Activated naive CD4-positive, alpha-beta T cell treated with anti-CD3 and anti-CD28 coated beads, Interleukin-2, amount 50 U/mL, for 72 hours (primary cell): ENCODE results near the gene FFAR4. TPM values are rescaled to one million over a fixed set of nuclear protein-coding genes. Genes with fewer than 3 reads are reported as not detected.

Source experiments
- ATAC-seq, 2 donors: fragments of 150-1000 bp; cut with Tn5 transposase; 2 replicates each; pipeline ENCODE4 v1.10.0; 2021; ENCODE audit warnings: mild to moderate bottlenecking in 2 of 2, moderate library complexity in 2 of 2
- DNase-seq, 2 donors: peaks; one replicate each; pipeline ENCODE4 v3.0.0; 2021 to 2022; ENCODE audit warnings: low spot score in 2 of 2
- H3K27ac Mint-ChIP-seq, 2 donors: one replicate each; pipeline ENCODE4 v1.8.0; 2022; ENCODE audit warnings: mild to moderate bottlenecking in 2 of 2, mixed read lengths in 2 of 2
- H3K36me3 Mint-ChIP-seq, 2 donors: one replicate each; pipeline ENCODE4 v1.8.0; 2022; ENCODE audit warnings: mixed read lengths in 2 of 2
- H3K9me3 Mint-ChIP-seq, 2 donors: one replicate each; pipeline ENCODE4 v1.8.0; 2022; ENCODE audit warnings: mixed read lengths in 2 of 2
- total RNA-seq, 2 donors: library from RNA; stranded (reverse); gene quantifications; one replicate each; pipeline ENCODE4 v1.2.3, GENCODE V29; 2022

The FFAR4 gene
- total RNA-seq, 2 donors from 2014 or later: not detected

DNA sequence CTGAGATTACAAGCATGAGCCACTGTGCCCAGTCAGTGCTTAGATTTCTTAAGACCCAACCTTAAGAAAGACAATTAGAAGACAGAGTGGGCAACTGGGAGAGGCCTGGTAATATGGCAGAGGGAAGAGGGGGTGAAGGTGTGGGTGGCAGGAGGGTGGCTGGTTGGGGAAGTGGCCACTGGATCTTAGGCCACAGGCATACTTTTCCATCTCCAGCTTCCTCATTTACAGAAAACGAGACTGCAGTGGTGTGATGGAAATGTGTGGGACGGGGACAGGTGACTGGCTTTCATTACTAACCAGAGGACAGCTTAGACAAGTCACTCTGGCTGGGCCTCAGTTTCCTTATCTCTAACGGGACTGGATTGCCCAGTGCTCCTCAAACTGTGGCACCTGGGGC is 1.0 kb upstream of the FFAR4 start:
- Mint-ChIP-seq H3K9me3 (no peaks in the 10 kb centered on the region), H3K27ac (no peak overlapping the region), H3K36me3 (no peaks in the 10 kb centered on the region)
- DNase-seq (no peak), ATAC-seq (no peak)

DNA sequence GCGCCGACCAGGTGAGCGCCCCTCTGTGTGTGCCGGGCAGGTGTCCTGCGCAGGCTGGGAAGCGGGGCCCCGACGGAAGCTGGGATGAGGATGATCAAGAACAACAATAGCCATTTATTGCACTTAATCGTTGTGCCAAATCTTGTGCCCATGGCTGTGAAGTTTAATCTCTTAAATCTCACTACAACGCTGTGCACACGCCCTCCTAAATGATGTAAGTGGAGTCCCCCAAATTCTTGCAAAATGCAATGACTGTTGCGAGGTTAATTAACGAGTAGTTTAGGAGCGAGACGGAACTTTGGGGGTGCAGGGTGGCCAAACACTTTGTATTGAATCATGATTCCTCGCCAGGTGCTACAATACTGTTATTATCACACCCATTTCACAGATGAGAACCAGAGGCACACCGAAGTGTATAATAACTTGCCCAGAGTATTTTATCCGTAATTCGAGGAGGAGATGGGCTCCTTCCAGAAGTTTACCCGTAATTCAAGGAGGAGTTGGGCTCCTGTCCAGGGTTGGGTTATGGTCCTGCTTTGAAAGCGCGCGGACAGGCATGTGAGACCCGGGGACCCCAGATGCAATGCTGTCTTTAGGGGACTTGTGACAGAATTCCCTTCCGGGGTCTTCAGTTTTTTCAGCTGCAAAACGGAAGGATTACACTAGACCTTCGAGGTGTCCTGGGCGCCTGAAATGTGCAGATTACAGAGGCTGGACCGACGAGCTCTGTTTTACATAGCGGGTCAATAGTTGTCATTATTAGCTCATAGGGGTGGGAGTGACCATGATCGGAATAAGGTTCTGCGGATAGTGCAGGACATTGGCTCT is 1.0 kb downstream of the FFAR4 start:
- no peak for DNase-seq
- no peaks in the 10 kb centered on the region for H3K36me3 Mint-ChIP-seq
- H3K9me3 Mint-ChIP-seq: no peaks in the 10 kb centered on the region
- no peak for ATAC-seq
- H3K27ac Mint-ChIP-seq: no peak overlapping the region

DNA sequence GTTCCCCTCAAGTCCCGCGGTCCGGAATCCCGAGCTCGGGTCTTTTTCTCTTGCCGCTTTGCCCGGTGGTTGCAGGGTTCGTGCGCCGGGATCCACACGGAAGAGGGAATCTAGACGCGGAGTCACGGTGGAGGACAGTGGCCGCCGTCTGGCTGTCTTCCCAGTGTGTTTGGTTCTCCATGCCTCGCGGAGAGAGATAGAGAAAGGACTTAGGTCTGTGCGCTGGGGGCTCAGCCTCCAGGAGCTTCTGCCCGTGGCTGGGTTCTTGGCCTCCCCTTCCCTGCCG is 1.6 kb downstream of the FFAR4 start:
- DNase-seq: no peak
- Mint-ChIP-seq H3K27ac (no peak overlapping the region), H3K36me3 (no peaks in the 10 kb centered on the region), H3K9me3 (no peaks in the 10 kb centered on the region)
- no peak for ATAC-seq

DNA sequence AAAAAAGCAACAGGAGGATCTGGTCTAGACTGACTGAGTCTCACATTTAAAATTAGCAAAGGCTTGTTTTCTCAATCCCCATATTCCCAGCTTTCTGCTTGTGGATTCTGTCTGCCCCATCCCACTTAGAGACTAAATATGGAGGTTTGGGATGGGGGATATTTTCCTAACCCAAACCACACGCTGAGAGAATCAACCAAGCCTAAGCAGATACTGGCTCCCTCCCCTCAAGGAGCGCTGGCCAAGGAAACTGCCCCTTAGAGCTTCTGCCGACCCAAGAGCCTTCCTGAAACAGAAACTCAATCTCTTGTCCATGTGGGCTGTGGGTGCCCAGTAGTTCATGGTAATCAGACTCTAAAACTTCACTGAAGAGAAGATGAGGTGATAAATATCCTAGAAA is 3.9 kb downstream of the FFAR4 start:
- DNase-seq: no peak
- no peak overlapping the region for H3K27ac Mint-ChIP-seq
- H3K36me3 Mint-ChIP-seq: no peaks in the 10 kb centered on the region
- H3K9me3 Mint-ChIP-seq: no peaks in the 10 kb centered on the region
- ATAC-seq: no peak

DNA sequence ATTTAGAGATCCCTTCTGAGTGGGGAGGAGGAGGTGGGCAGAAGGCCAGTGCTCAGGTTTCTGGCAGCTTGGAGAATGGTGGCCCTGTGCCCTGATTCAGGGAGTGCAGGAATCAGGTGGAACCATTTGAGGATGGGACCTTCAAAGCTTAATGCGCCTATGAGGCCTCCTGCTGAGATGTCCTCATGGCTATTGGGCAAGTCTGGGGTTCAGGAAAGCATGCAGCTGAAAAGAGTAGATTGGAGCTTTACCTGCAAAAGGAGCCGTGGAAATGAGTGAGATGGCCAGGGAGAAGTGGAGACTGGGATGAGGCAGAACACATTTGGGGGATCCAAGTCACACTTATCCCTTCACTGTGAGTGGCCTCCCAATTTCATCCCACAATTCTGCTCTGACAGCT is 6.1 kb downstream of the FFAR4 start:
- H3K27ac Mint-ChIP-seq: no peak overlapping the region
- ATAC-seq: no peak
- DNase-seq: no peak

DNA sequence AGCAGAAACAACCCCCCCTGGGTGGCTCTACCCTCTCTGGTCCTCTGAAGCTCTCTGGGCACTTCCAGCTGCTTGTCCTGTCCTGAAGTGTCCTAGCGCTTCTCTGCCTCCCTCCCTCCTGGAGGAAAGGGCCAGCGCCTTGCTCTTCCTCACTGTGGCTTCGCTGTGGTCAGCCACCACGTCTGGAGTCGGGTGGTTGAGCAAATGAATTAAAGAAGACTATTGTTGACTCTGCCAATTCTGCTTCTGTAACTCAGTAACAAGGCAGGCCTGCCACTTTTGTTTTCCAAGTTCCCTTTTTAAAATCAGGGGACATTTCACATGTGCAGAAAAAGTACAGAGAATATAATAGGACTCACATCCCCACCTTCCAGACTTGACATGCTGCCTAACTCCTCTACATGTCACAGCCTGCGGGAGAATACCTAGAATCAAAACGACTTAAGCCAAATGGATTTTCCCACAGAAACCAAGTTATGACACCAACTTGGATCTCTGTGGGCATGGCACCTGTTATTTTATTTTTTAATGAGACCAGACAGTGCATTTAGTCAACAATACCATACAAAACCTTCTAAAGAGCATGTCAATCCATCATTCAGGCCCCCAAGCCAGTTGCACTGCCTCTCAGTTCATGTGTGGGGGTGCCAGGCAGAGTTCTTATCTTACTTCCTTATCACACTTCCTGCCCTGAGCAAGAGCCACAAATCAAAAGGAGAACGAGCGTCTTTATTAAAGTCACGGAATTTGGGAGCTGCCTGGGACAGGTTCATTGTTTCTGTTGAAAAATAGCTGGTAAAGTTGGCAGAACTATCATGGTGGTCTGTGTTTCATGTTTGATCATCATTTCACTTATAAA is 6.8 kb downstream of the FFAR4 start:
- Mint-ChIP-seq H3K36me3 (no peaks in the 10 kb centered on the region), H3K27ac (no peak overlapping the region), H3K9me3 (no peaks in the 10 kb centered on the region)
- ATAC-seq (no peak), DNase-seq (no peak)

More for the DNA sequence above, 6.1 kb downstream of the FFAR4 start:
- Mint-ChIP-seq H3K36me3 (no peaks in the 10 kb centered on the region), H3K9me3 (no peaks in the 10 kb centered on the region)

DNA sequence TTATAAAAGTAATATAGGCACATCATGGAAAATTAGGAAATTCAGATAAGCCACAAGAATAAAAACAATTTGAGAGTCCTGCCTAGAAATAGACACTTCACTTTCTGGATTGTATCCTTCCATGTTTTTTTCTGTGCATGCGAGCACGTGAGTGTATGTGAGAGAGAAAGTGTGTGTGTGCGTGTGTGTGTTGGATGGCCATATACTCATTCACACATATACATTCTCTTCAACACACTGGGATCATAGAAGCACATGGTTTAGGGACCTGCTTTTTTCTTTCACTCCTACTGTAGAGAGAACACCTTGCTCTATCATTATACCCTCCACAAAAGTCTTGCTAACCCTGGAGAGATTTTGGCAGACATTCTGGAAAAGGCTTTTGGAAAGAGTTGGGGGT is 7.5 kb downstream of the FFAR4 start:
- no peaks in the 10 kb centered on the region for H3K9me3 Mint-ChIP-seq
- no peaks in the 10 kb centered on the region for H3K36me3 Mint-ChIP-seq
- H3K27ac Mint-ChIP-seq: no peak overlapping the region
- ATAC-seq: no peak
- DNase-seq: no peak

DNA sequence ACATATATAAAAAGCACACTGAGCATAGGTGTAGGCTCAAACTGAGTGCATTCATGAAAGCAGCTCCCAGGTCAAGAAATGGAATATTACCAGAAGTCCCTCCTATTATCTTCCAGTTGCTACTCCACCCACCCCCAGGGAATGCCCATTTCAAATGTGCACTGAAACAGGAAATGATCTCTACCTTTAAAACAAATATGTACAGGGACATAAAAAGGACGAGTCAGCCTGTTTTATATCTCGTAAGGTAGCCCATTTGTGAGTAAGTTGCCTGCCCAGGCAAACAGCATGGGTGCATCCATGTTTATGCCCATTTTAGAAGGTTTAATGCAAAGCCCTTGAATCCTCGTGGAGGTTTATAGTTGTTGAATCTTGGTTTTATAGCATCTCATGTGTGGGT is 10.4 kb downstream of the FFAR4 start:
- H3K36me3 Mint-ChIP-seq: peaks cover 0 to 5% of the 10 kb centered on the region in 2 donors
- no peak for DNase-seq
- no peak overlapping the region for H3K27ac Mint-ChIP-seq
- H3K9me3 Mint-ChIP-seq: peaks cover 6 to 8% of the 10 kb centered on the region in 2 donors
- no peak for ATAC-seq

DNA sequence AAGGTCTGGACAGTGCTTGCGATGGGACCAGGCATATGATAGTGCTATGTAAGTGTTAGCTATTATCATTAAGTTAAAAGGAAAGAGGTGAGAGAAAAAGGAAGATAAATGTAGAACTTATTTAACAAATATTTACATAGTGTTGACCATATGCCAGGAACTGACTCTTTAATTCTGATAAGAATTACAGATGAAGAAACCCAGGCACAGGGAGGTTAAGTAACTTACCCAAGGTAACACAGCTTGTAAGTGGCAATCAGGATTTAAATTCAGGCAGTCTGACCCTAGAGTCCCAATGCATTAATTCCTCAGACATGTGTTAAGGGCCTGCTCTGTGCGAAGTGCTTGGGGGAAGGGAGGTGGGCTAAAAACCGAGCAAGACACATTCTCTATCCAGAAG is 11.1 kb downstream of the FFAR4 start:
- DNase-seq (no peak), ATAC-seq (no peak)
- Mint-ChIP-seq H3K27ac (no peak overlapping the region), H3K36me3 (peaks cover 0 to 5% of the 10 kb centered on the region in 2 donors), H3K9me3 (peaks cover 6 to 8% of the 10 kb centered on the region in 2 donors)

DNA sequence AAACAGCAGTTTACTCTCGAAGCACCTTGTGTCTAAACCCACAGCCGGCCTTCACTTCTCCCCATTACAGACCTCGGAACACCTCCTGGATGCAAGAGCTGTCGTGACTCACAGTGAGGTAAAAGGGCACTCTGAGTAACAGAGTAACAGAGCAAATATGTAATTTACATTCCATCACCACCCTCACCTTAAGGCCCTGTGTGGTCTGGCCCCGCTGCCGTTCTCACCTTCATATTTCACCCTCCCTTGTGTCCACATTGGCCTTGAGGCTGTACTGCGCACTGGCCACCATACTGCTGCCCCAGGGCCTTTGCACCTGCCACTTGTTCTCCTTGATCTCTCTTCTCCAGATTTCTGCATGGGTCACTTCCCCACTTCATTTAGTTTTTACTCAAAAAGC is 12.6 kb downstream of the FFAR4 start:
- no peak for ATAC-seq
- DNase-seq: no peak
- peaks cover 0 to 5% of the 10 kb centered on the region in 2 donors for H3K36me3 Mint-ChIP-seq
- no peak overlapping the region for H3K27ac Mint-ChIP-seq
- H3K9me3 Mint-ChIP-seq: peaks cover 6 to 8% of the 10 kb centered on the region in 2 donors

DNA sequence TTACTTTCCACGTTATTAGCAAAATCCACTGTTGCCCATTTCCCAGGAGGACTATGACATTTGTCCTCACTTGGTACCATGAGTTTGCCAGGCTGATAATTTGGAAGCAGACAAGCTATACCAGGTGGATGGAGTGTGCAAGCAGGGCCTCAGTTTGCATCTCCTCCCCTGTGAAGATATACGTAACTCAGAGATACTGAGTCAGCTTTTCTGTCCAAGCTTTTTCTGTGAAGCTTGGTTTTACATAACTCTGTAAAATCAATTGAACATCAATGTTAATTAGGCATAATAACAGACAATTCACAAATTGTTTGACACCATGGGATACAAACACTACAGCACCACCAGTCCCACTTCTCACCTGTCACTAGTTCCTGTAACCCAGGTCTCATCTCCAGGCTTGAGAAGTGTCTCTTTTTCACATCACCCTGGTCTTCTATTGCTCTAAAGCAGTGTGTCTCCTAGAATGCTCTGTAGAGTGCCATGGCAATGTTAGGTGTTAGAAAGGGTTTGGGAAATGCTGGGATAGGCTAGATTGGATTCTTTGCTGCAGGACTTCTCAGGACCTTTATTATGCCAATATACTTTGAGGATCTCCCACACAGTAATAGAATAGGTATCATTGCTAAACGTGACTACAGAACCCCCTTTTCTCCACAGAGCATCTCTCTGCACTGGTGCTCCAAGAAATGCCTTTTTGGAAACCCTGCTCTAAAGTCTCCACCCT is 13.7 kb downstream of the FFAR4 start:
- peaks cover 0 to 5% of the 10 kb centered on the region in 2 donors for H3K36me3 Mint-ChIP-seq
- H3K27ac Mint-ChIP-seq: no peak overlapping the region
- no peak for ATAC-seq
- H3K9me3 Mint-ChIP-seq: peaks cover 6 to 8% of the 10 kb centered on the region in 2 donors
- no peak for DNase-seq

DNA sequence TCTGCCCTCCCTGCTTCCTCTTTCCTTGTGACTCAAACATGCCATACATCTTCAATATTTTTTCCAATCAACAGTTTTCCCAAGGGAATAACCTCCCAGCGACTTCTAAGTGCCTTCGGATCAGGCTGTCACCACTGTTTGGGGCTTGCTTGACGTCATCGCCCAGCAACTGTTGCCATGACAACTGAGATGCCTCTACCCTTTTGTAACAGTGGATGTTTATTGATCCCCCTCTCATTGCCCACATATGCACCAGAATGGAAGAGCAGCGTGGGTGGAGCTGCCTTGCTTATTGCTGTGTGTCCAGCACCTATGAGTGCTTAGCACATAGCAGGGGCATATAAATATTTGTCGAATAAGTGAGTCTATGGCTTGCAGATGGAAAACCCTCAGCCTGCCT is 14.4 kb downstream of the FFAR4 start:
- no peak overlapping the region for H3K27ac Mint-ChIP-seq

DNA sequence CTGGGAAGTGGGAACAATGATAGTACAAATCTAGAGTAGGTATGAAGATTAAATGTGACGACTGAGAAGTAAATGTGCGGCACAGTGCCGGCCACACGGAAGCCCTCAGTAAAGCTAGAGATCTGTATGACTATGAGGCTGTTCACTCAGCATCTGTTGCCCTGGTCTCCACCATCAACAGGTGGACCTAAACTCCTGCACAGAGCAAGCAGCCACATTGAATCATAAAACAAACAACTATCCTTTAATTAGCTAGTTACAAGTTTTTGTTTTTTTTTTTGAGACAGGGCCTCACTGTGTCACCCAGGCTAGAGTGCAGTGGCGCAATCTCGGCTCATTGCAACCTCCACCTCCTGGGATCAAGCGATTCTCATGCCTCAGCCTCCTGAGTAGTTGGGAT is 18.0 kb downstream of the FFAR4 start:
- peaks cover 2 to 5% of the 10 kb centered on the region in 2 donors for H3K9me3 Mint-ChIP-seq
- no peak overlapping the region for H3K27ac Mint-ChIP-seq
- peaks cover 0 to 5% of the 10 kb centered on the region in 2 donors for H3K36me3 Mint-ChIP-seq
- ATAC-seq: no peak
- DNase-seq: no peak

More for the DNA sequence above, 14.4 kb downstream of the FFAR4 start:
- H3K9me3 Mint-ChIP-seq: peaks cover 6 to 8% of the 10 kb centered on the region in 2 donors
- peaks cover 0 to 5% of the 10 kb centered on the region in 2 donors for H3K36me3 Mint-ChIP-seq
- ATAC-seq: no peak
- DNase-seq: no peak

DNA sequence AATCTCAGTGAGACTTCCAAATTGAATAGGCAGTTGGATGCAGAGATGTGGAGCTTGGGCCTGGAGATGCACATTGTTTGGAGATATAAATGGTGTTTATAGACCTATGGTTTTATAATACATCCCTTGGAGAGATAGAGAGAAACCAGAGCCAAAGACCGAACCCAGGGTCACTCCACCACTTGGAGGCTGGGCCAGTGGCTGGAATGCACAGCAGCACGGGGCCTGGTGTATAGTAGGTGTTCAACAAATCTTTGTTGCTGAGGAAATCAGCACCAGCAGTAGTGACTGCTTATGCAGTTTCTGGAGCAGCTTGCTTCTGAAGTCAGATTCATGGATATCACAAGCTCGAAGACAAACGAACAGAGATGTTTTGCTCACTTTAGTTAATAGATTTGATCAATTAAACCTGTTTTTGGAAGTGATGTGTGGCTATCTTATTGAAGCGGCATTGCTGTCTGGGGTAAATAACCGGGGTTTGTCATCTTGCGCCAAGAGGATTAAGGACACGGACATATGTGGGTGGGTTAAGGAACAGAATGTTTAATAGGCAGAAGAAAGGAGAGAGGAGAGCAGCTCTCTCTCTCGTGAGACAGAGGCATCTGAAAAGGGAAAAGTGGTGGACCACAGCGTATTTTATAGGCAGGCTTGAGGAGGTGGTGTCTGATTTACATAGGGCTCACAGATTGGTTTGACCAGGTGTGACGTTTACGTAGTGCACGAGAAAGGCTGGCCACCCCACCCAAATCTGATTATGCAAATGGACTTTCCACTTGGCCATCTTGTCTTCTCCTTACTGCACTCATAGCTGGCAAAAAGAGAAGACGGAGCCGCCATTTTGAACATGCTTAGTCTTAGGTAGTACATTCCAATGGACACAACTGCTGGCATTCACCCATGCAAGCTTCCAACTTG is 23.4 kb downstream of the FFAR4 start:
- ATAC-seq (no peak), DNase-seq (no peak)
- Mint-ChIP-seq H3K27ac (no peak overlapping the region), H3K9me3 (no peaks in the 10 kb centered on the region), H3K36me3 (no peaks in the 10 kb centered on the region)

DNA sequence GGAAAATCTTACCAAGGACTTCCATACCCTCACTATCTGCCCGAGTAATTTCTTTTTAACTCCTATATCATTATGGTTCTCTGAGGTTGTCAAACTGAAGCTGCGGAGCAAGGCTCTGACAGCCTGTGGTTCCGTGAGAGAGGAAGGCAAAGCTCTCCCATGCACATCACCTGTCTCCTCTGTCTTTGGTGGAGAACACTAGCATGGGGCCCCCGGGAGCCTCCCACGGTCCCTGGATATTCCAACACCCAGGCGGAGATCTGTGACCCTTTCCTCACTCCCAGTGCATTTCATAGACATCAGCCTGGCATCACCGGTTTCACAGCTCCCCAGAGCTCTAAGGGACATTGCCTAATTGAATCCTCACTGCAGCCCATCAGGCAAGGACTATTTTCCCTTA is 24.2 kb downstream of the FFAR4 start:
- no peaks in the 10 kb centered on the region for H3K9me3 Mint-ChIP-seq
- ATAC-seq (no peak), DNase-seq (no peak)
- no peak overlapping the region for H3K27ac Mint-ChIP-seq
- no peaks in the 10 kb centered on the region for H3K36me3 Mint-ChIP-seq

DNA sequence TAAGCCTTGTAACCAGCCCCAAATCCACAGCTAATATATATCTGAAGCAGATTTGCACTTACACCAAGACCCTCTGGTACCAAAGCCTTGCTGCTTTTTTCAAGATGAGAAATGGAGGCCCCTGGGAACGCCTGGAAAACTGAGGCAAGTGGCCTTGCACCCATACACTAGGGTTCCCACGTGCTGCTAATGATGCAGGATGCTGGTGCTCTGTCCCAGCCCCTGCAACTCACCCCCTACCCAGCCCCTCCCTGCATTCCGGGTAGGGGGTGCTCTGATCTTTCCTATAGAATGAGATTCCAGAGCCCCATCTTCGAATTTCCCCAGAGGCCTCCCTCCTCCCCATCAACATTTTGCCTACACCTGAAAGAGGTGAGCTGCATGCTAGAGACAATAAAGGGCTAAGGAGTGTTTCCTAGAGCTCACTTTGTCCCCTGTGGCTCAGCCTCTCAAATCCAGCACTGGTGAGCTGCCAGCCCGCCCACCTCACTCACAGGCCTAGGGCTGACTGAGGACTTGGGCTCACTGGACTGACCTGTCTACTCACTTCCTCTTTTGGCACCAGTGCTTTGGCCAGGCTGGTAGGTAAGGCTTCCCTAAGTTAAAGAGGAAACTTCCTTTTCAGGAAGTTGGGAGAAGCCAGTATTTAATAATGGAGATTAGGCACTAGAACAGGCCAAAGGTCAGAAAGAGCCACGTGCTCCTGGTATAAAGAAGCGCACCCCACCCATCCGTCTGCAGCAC is 24.8 kb downstream of the FFAR4 start:
- Mint-ChIP-seq H3K27ac (no peak overlapping the region), H3K9me3 (no peaks in the 10 kb centered on the region), H3K36me3 (no peaks in the 10 kb centered on the region)
- DNase-seq: no peak
- ATAC-seq: no peak
